AG04450 (cell line): ENCODE results near the gene PDE7B. TPM values are rescaled to one million over a fixed set of nuclear protein-coding genes. Genes with fewer than 3 reads are reported as not detected.

Experiments used
- CTCF ChIA-PET: fragments of 300-600, 350-600 bp; formaldehyde crosslinking; extraction: SDS; loops from one replicate; lab custom pipeline; 2022; ENCODE audit warnings: antibody characterized with exemption, inconsistent platforms; lab: Charles Lee
- POLR2A ChIA-PET: fragments of 350-600 bp; formaldehyde crosslinking; extraction: SDS; loops from one replicate; lab custom pipeline; 2021; ENCODE audit warnings: antibody characterized with exemption, inconsistent platforms; lab: Yijun Ruan, JAX
- DNase-seq: peaks from one replicate; pipeline ENCODE4 v3.0.0-alpha.2; 2011; ENCODE audit warnings: low read depth, low spot score
- H3K27ac ChIP-seq: one replicate; pipeline ENCODE4 v1.5.1; 2012; ENCODE audit warnings: low read depth, low read length, control low read depth
- H3K27me3 ChIP-seq: one replicate; pipeline ENCODE4 v1.6.0; 2012; ENCODE audit warnings: low read length; ENCODE audit not compliant: control insufficient read depth, insufficient read depth
- H3K4me3 ChIP-seq: 2 replicates; pipeline ENCODE4 v1.5.1; 2011; ENCODE audit warnings: mild to moderate bottlenecking, low read depth, low read length, control low read depth
- H3K9me3 ChIP-seq: 2 replicates; pipeline ENCODE4 v1.5.1; 2012; ENCODE audit warnings: low read length; ENCODE audit not compliant: control insufficient read depth, insufficient read depth
- CTCF ChIP-seq: IDR thresholded peaks from 2 replicates; pipeline ENCODE4 v1.5.1; 2011; ENCODE audit warnings: low read depth, low read length, control low read depth, inconsistent platforms
- polyA plus RNA-seq: library from polyadenylated mRNA; depleted of rRNA; stranded (reverse); fragments of >200 nt; gene quantifications from 2 replicates; pipeline ENCODE4 v1.2.3, GENCODE V29; 2011

Gene PDE7B
- polyA plus RNA-seq, 1 experiment: 17.4 TPM

- H3K4me3 ChIP-seq: no peak overlapping the region
- H3K9me3 ChIP-seq: no peaks in the 10 kb centered on the region
- no peaks in the 10 kb centered on the region for H3K27me3 ChIP-seq
- no peak for DNase-seq
- ChIA-PET POLR2A (no interaction called here), CTCF (no interaction called here)
- H3K27ac ChIP-seq: no peak overlapping the region
- no peak for TF ChIP-seq CTCF
Measured at GRCh38 chr6:135976585-135976984, 125.1 kb downstream of the PDE7B start.

GRCh38 chr6:135983093-135983492 lies 131.6 kb downstream of the PDE7B start:
- ChIA-PET CTCF (no interaction called here), POLR2A (interaction anchor here (0.7 kb wide), 1 partner anchor 9 kb away, joined by 3 read pairs; no protein-coding TSS in a partner anchor)
- TF ChIP-seq CTCF: no peak
- Histone ChIP-seq H3K27me3 (no peaks in the 10 kb centered on the region), H3K9me3 (no peaks in the 10 kb centered on the region), H3K27ac (no peak overlapping the region), H3K4me3 (no peak overlapping the region)
- DNase-seq: no peak

GRCh38 chr6:135983718-135984343 lies 132.3 kb downstream of the PDE7B start:
- no peak overlapping the region for H3K4me3 ChIP-seq

GRCh38 chr6:135985471-135985870 lies 134.0 kb downstream of the PDE7B start:
- POLR2A ChIA-PET: no interaction called here
- TF ChIP-seq CTCF: no peak
- H3K4me3 ChIP-seq: no peak overlapping the region
- no peak for DNase-seq
- no peaks in the 10 kb centered on the region for H3K9me3 ChIP-seq
- H3K27ac ChIP-seq: no peak overlapping the region
- no peaks in the 10 kb centered on the region for H3K27me3 ChIP-seq
- CTCF ChIA-PET: no interaction called here

More at GRCh38 chr6:135983718-135984343, 132.3 kb downstream of the PDE7B start:
- POLR2A ChIA-PET: interaction anchor here (0.7 kb wide), 1 partner anchor 8 kb away, joined by 3 read pairs; no protein-coding TSS in a partner anchor
- no peak for TF ChIP-seq CTCF
- Histone ChIP-seq H3K27me3 (no peaks in the 10 kb centered on the region), H3K27ac (no peak overlapping the region), H3K9me3 (no peaks in the 10 kb centered on the region)
- no peak for DNase-seq
- CTCF ChIA-PET: no interaction called here

- Histone ChIP-seq H3K27me3 (no peaks in the 10 kb centered on the region), H3K9me3 (no peaks in the 10 kb centered on the region), H3K4me3 (no peak overlapping the region), H3K27ac (no peak overlapping the region)
- DNase-seq: no peak
- ChIA-PET CTCF (interaction anchor here (0.9 kb wide), 1 partner anchor 10 kb away, joined by 7 read pairs; no protein-coding TSS in a partner anchor), POLR2A (no interaction called here)
- no peak for TF ChIP-seq CTCF
Measured at GRCh38 chr6:135987226-135987625, 135.7 kb downstream of the PDE7B start.
